T-helper 1 cell treated with Interleukin-12 subunit alpha and Interleukin-12 subunit beta and Interleukin-4 antibody, amounts not matched to agents 30 ng/mL and 1 ng/mL, for 36 hours (primary cell): Measurements from ENCODE around the gene SIK2. TPM values are rescaled to one million over a fixed set of nuclear protein-coding genes. Genes with fewer than 3 reads are reported as not detected.
"Not testable (repeated sequence)": the region's sequence is repeated elsewhere in the genome, so short reads cannot be mapped to it uniquely, and the experiment has no call there.

Experiments
- intact Hi-C: fragments of 100-400 bp; cut with micrococcal nuclease; formaldehyde crosslinking; loops from one replicate; pipeline ENCODE4 v1.15.1; 2024
- total RNA-seq: library from RNA; stranded (reverse); gene quantifications from 2 replicates; pipeline ENCODE4 v1.2.3, GENCODE V29; 2022

Gene SIK2
- total RNA-seq, 1 donor from 2014 or later, result 7.9 TPM

DNA sequence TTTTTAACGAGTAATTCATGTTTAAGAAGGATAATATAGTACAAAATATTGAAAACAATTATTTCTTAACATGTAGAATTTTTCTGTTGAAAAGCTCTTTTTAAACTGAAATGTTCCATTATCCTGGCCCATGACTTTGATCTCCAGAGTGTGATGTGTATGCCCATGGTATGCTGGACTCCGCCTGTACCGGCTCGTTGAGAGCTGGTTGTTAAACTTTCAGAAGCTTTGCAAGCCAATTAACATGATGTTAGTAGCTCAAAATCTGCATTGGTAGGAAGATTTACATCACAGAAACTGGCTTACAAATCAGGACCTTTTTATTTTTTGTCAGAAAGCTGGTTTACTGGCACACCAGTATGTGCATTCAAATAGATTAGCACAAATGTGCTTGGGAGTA, 15.0 kb downstream of the SIK2 start:
- intact Hi-C loops, result no loop called here

DNA sequence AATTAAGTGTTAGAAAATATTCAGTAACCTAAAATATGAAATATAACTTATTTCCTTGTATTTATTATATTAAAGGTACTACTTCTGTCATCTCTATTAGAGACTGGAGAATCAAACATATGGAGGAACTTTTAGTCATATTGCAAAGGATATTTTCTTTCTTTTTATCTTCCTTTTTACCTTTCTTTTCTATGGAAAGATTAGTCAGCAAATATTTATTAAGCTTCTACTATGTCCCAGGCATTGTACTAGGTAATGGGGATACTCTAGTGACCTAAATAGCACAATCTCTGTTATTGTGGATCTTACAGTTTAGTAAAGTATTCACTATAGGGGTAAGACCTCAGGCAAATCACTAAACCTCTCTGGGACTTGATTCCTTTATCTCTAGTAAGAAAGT, 18.3 kb downstream of the SIK2 start:
- intact Hi-C loops, result no loop called here

GRCh38 chr11:111623527-111624030, 21.3 kb downstream of the SIK2 start:
- intact Hi-C loops, result no loop called here

GRCh38 chr11:111624608-111625007, 22.4 kb downstream of the SIK2 start:
- intact Hi-C loops, result no loop called here

- intact Hi-C loops, result no loop called here
These were observed 25.3 kb downstream of the SIK2 start for GRCh38 chr11:111627591-111627990.

DNA sequence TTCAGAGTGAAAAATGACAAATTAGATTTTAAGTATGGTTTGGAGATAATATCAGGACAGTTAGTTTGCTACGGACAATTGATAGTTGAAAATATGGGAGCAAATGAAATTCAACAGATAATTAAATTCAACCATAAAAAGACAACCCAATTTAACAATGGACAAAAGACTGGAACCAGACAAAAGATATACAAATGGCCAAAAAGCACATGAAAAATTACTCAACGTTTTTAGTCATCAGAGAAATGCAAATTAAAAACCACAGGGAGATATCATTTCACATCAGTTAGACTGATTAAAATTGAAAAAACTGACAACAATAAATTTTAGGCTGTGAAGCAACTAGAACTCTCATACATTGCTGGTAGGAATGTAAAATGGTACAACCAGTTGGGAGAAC, 27.2 kb downstream of the SIK2 start:
- intact Hi-C loops, result no loop called here

GRCh38 chr11:111631024-111631665, 28.9 kb downstream of the SIK2 start:
- intact Hi-C loops, result no loop called here

DNA sequence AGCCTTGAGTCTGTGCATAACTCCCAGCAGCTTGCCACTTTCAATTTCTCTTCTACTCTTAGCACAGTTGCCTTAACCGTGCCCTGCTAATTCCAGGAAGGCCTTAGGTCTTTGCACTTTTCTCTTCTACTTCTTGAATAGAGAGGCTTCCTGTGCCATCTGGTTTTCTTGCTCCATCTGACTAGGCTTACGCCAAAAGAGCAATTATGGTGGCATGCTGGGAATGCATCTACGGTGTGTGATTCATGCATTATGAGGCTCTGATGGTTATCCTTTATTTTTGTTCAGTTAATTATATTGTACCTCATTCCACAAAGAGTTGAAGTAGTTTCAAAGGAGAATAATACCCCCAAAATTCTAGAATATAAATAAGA, 29.4 kb downstream of the SIK2 start:
- intact Hi-C loops, result no loop called here

DNA sequence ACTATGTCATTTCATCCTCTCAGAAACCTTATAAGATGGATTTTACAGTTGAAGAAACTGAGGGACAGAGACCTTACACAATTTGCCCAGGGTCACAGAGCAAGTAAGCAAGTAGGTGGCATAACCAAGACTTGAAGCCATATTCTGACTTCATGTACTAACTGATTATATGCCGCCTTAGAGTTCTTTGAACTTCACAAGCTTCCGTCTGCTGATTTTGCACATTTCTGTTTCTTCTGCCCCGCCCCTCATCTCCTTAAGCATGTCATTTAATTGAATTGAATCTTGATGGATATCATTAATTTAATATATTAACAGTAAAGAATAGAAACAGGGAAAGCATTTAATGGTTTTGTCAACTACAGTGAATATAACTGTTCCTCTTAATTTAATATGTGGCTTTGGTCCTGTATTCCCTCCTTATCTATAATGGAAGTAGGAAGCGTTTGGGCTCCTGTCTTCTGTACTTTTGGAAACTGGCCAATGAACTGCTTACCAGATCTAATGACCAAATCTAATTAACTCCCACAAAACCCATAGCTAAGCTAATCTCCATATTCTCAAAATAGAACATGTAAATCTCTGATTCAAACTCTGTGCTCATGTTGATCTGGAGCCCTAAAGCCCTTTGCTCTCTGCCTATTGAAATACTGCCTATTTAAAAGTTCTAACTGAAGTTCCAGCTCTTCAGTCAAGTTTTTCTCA, 30.4 kb downstream of the SIK2 start:
- intact Hi-C loops, result no loop called here

DNA sequence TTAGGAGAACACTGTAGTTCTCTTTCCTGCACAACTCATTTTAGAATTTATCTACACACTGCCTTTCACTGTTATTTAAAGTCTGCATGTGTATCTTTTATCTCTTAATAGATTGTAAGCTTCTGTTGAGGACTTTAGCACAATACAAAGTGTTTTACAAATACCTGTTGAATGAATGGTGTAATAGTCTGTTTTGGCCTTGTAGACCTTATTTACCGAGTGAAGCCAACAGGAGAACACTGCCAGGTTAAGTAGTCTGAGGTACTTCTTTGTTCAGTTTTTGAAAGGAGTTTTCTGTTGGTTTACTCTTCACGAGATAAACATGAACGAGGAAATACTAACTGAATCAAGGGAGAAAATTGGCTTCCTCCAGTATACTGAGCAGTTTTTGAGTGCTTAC, 31.0 kb downstream of the SIK2 start:
- intact Hi-C loops, result no loop called here

- intact Hi-C loops, result no loop called here
These were observed 31.6 kb downstream of the SIK2 start for GRCh38 chr11:111633756-111634362.

DNA sequence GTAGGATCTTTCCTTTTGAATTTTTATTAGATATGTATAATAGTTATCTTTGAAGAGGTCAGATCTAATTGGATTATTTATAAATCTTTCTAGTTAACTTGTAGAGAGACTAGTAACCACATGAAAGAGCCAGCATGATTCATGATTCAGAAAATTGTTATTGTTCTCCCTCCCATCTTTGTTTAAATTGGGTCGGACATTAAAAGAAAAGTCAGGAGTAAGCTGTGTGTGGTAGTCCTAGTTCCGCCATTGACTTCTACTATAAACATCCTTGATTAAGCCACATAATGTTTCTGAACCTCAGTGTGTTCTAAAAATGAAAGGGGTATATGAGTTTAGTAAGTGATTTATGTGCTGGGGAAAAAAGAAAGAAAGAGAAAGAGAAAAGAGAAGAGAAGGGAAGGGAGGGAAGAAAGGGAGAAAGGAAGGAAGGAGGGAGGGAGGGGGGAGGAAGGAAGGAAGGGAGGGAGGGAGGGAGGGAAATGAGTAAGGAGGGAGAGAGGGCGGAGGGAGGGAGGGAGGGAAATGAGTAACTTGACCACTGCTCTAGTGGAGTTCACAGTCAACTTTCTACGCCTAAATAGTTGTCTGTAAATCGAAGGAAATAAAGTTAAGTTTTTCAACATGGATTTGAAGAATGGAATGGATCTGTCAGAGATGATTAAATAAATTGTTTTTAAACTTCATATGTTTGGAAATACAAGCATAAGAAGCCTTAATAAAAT, 32.9 kb downstream of the SIK2 start:
- intact Hi-C loops, result no loop called here

GRCh38 chr11:111635706-111636045, 33.4 kb downstream of the SIK2 start:
- intact Hi-C loops, result no loop called here

- intact Hi-C loops, result no loop called here
These were observed 35.6 kb downstream of the SIK2 start for GRCh38 chr11:111637885-111638284.

DNA sequence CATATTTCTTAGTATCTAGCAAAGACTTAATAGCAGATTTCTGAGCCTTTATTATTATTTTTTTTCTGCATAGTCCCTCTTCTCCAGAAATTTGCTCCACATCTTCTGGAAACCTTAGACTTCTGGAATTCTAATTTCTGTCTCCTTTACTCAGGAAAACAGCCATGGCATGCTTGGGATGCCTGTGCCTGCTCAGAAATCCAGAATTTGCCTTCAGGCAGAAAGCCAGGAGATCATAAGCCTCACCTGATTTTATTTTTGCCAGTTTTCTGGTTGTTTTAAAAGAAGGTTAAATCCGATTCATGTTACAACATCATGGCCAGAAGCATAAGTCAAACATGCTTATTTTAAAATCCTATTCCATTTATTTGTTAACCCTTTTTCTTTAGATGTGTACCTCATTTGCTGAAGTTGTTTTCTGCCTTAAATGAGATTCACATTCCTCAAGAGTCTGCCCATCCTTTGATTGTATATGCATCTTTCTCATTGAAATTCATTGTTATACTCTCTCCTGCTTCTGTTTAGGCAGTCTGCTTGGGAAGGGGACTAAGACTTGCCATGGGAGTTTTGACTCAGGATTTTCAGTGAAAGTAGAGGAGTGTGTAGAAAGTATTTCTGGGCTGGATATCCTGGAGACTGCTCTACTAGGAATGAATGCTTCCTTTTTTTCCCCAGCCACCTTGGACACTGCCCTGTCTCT, 37.1 kb downstream of the SIK2 start:
- intact Hi-C loops, result no loop called here

GRCh38 chr11:111641339-111642015, 39.2 kb downstream of the SIK2 start:
- intact Hi-C loops, result no loop called here

DNA sequence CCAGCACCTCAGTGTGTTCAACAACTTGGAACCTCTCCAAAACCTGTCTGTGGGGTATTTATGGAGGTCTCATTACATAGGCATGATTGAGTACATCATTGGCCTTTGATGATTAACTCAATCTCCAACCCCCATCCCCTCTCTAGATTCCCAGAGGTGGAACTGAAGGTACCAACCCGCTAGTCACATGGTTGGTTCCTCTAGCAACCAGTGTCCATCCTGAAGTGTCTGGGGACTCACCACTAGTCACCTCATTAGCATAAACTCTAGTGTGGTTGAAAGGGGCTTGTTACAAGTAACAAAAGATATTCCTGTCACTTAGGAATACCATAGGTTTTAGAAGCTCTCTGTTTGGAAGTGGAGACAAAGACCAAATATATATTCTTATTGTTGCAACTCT, 40.3 kb downstream of the SIK2 start:
- intact Hi-C loops, result no loop called here

GRCh38 chr11:111644922-111645321, 42.7 kb downstream of the SIK2 start:
- intact Hi-C loops, result no loop called here

DNA sequence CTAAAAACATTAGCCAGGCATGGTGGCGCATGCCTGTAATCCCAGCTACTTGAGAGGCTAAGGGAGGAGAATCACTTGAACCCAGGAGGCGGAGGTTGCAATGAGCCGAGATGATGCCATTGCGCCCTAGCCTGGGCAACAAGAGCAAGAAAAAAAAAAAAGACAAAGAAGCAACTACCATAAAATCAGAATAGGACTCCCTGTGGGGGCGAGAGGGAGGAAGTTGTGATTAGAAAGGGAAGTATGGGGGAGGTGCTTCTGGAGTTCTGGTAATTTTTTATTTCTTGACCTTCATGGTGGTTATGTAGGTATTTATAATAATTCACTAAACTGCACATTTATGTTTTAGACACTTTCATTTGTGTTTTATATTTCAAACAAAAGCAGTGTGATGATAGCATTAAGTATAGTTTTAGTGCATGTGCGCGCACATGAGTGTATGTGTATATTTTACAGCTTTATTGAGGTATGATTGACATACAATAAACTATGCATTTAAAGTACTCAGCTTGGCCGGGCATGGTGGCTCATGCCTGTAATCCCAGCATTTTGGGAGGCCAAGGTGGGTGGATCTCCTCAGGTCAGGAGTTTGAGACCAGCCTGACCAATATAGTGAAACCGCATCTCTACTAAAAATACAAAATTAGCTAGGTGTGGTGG, 43.5 kb downstream of the SIK2 start:
- intact Hi-C loops, result no loop called here

- intact Hi-C loops, result not testable (repeated sequence)
These were observed 49.1 kb downstream of the SIK2 start for GRCh38 chr11:111651336-111651735.
